ENCODE data around the gene MSI2. TPM values are rescaled to one million over a fixed set of nuclear protein-coding genes. Genes with fewer than 3 reads are reported as not detected.

The MSI2 gene
- total and polyA plus RNA-seq, 7 experiments from 2014 or later = 3.3 to 169 (median 125) TPM

- Histone ChIP-seq H3K4me3 (ENCODE audit: low read length) (no peak overlapping the region), H3K27ac (ENCODE audit: low read depth, low read length) (no peak overlapping the region), H3K27me3 (ENCODE audit: control insufficient read depth in 2 of 2, insufficient read depth in 2 of 2, low read length in 2 of 2) (no peaks in the 10 kb centered on the region), H3K36me3 (ENCODE audit: control insufficient read depth in 2 of 3, insufficient read depth in 3 of 3, low read length in 3 of 3) (peaks cover 0 to 14% (median 3%) of the 10 kb centered on the region in 3 experiments), H3K4me1 (ENCODE audit: control insufficient read depth in 2 of 2, insufficient read depth in 2 of 2, low read length in 2 of 2) (peaks cover 0 to 3% of the 10 kb centered on the region in 2 donors), H3K9me3 (ENCODE audit: control insufficient read depth in 2 of 3, low read length in 3 of 3) (peaks cover 0 to 13% (median 0%) of the 10 kb centered on the region in 3 experiments)
- ChIA-PET CTCF (no interaction called here), POLR2A (no interaction called here)
- intact Hi-C loops (cut with micrococcal nuclease) = no loop called here
- H3K27ac Mint-ChIP-seq = no peak overlapping the region
- H3K27me3 Mint-ChIP-seq = no peaks in the 10 kb centered on the region
- peaks cover 11 to 36% (median 21%) of the 10 kb centered on the region in 7 donors for H3K4me1 Mint-ChIP-seq
- H3K36me3 Mint-ChIP-seq = peaks cover 4 to 59% (median 40%) of the 10 kb centered on the region in 5 donors
- ATAC-seq (no peak), DNase-seq (no peak)
- peaks cover 0 to 42% (median 12%) of the 10 kb centered on the region in 11 donors for H3K9me3 Mint-ChIP-seq
- no peak overlapping the region for H3K4me3 Mint-ChIP-seq
Observed at GRCh38 chr17:57395721-57396321, 139.5 kb downstream of the MSI2 start.

- Mint-ChIP-seq H3K9me3 (peaks cover 0 to 35% (median 12%) of the 10 kb centered on the region in 11 donors), H3K4me3 (no peak overlapping the region), H3K4me1 (peaks cover 11 to 42% (median 21%) of the 10 kb centered on the region in 7 donors), H3K36me3 (peaks cover 4 to 59% (median 36%) of the 10 kb centered on the region in 5 donors), H3K27me3 (no peaks in the 10 kb centered on the region), H3K27ac (no peak overlapping the region)
- Histone ChIP-seq H3K4me3 (ENCODE audit: low read length) (no peak overlapping the region), H3K36me3 (ENCODE audit: control insufficient read depth in 2 of 3, insufficient read depth in 3 of 3, low read length in 3 of 3) (peaks cover 0 to 19% (median 3%) of the 10 kb centered on the region in 3 experiments), H3K27me3 (ENCODE audit: control insufficient read depth in 2 of 2, insufficient read depth in 2 of 2, low read length in 2 of 2) (no peaks in the 10 kb centered on the region), H3K27ac (ENCODE audit: low read depth, low read length) (no peak overlapping the region), H3K9me3 (ENCODE audit: control insufficient read depth in 2 of 3, low read length in 3 of 3) (peaks cover 0 to 13% (median 0%) of the 10 kb centered on the region in 3 experiments), H3K4me1 (ENCODE audit: control insufficient read depth in 2 of 2, insufficient read depth in 2 of 2, low read length in 2 of 2) (peaks cover 0 to 3% of the 10 kb centered on the region in 2 donors)
- no peak for DNase-seq
- intact Hi-C loops (cut with micrococcal nuclease) = no loop called here
- POLR2A ChIA-PET = no interaction called here
- CTCF ChIA-PET = interaction anchor here (0.6 kb wide), 1 partner anchor 152 kb away, joined by 3 read pairs; no protein-coding TSS in a partner anchor
- no peak for ATAC-seq
Observed at GRCh38 chr17:57396511-57396921, 140.2 kb downstream of the MSI2 start.

GRCh38 chr17:57397402-57397801 is 141.1 kb downstream of the MSI2 start:
- peaks cover 0 to 26% (median 8%) of the 10 kb centered on the region in 11 donors for H3K9me3 Mint-ChIP-seq
- H3K27ac ChIP-seq (ENCODE audit: low read depth, low read length) = no peak overlapping the region
- peaks cover 0 to 23% (median 3%) of the 10 kb centered on the region in 3 experiments for H3K36me3 ChIP-seq (ENCODE audit: control insufficient read depth in 2 of 3, insufficient read depth in 3 of 3, low read length in 3 of 3)
- no peak overlapping the region for H3K4me3 Mint-ChIP-seq
- H3K27me3 ChIP-seq (ENCODE audit: control insufficient read depth in 2 of 2, insufficient read depth in 2 of 2, low read length in 2 of 2) = no peaks in the 10 kb centered on the region
- peaks cover 0 to 3% of the 10 kb centered on the region in 2 donors for H3K4me1 ChIP-seq (ENCODE audit: control insufficient read depth in 2 of 2, insufficient read depth in 2 of 2, low read length in 2 of 2)
- no peak for DNase-seq
- ATAC-seq = no peak
- ChIA-PET CTCF (no interaction called here), POLR2A (no interaction called here)
- H3K36me3 Mint-ChIP-seq = peaks cover 4 to 58% (median 34%) of the 10 kb centered on the region in 5 donors
- no peak overlapping the region for H3K4me3 ChIP-seq (ENCODE audit: low read length)
- intact Hi-C loops (cut with micrococcal nuclease) = no loop called here
- H3K9me3 ChIP-seq (ENCODE audit: control insufficient read depth in 2 of 3, low read length in 3 of 3) = peaks cover 0 to 8% (median 0%) of the 10 kb centered on the region in 3 experiments
- H3K27me3 Mint-ChIP-seq = no peaks in the 10 kb centered on the region
- H3K27ac Mint-ChIP-seq = no peak overlapping the region
- H3K4me1 Mint-ChIP-seq = peaks cover 11 to 43% (median 21%) of the 10 kb centered on the region in 7 donors

GRCh38 chr17:57399690-57400089 is 143.4 kb downstream of the MSI2 start:
- no peak overlapping the region for H3K27ac ChIP-seq (ENCODE audit: low read depth, low read length)
- peaks cover 2 to 53% (median 28%) of the 10 kb centered on the region in 5 donors for H3K36me3 Mint-ChIP-seq
- ATAC-seq (no peak), DNase-seq (no peak)
- no peaks in the 10 kb centered on the region for H3K9me3 ChIP-seq (ENCODE audit: control insufficient read depth in 2 of 3, low read length in 3 of 3)
- peaks cover 20 to 52% (median 33%) of the 10 kb centered on the region in 7 donors for H3K4me1 Mint-ChIP-seq
- no peak overlapping the region for H3K4me3 Mint-ChIP-seq
- intact Hi-C loops (cut with micrococcal nuclease) = no loop called here
- peaks cover 0 to 27% (median 3%) of the 10 kb centered on the region in 3 experiments for H3K36me3 ChIP-seq (ENCODE audit: control insufficient read depth in 2 of 3, insufficient read depth in 3 of 3, low read length in 3 of 3)
- no peaks in the 10 kb centered on the region for H3K27me3 Mint-ChIP-seq
- ChIA-PET POLR2A (no interaction called here), CTCF (interaction anchor here (1.1 kb wide), 1 partner anchor 156 kb away, joined by 3 read pairs; no protein-coding TSS in a partner anchor)
- H3K4me1 ChIP-seq (ENCODE audit: control insufficient read depth in 2 of 2, insufficient read depth in 2 of 2, low read length in 2 of 2) = peaks cover 0 to 3% of the 10 kb centered on the region in 2 donors
- H3K4me3 ChIP-seq (ENCODE audit: low read length) = no peak overlapping the region
- no peaks in the 10 kb centered on the region for H3K27me3 ChIP-seq (ENCODE audit: control insufficient read depth in 2 of 2, insufficient read depth in 2 of 2, low read length in 2 of 2)
- peaks cover 0 to 3% (median under 1%) of the 10 kb centered on the region in 11 donors for H3K9me3 Mint-ChIP-seq
- H3K27ac Mint-ChIP-seq = no peak overlapping the region

- Histone ChIP-seq H3K4me3 (ENCODE audit: low read length) (no peak overlapping the region), H3K9me3 (ENCODE audit: control insufficient read depth in 2 of 3, low read length in 3 of 3) (no peaks in the 10 kb centered on the region), H3K27me3 (ENCODE audit: control insufficient read depth in 2 of 2, insufficient read depth in 2 of 2, low read length in 2 of 2) (no peaks in the 10 kb centered on the region), H3K36me3 (ENCODE audit: control insufficient read depth in 2 of 3, insufficient read depth in 3 of 3, low read length in 3 of 3) (peaks cover 0 to 27% (median 3%) of the 10 kb centered on the region in 3 experiments), H3K27ac (ENCODE audit: low read depth, low read length) (no peak overlapping the region), H3K4me1 (ENCODE audit: control insufficient read depth in 2 of 2, insufficient read depth in 2 of 2, low read length in 2 of 2) (no peaks in the 10 kb centered on the region)
- intact Hi-C loops (cut with micrococcal nuclease) = no loop called here
- no peaks in the 10 kb centered on the region for H3K27me3 Mint-ChIP-seq
- peak overlapping the region in 1 of 9 donors; percentile 21 for H3K27ac Mint-ChIP-seq
- no peak overlapping the region for H3K4me3 Mint-ChIP-seq
- ChIA-PET CTCF (interaction anchor here (0.9 kb wide), 1 partner anchor 158 kb away, joined by 3 read pairs; no protein-coding TSS in a partner anchor), POLR2A (no interaction called here)
- no peak for ATAC-seq
- peaks cover 14 to 52% (median 31%) of the 10 kb centered on the region in 7 donors for H3K4me1 Mint-ChIP-seq
- H3K36me3 Mint-ChIP-seq = peaks cover 0 to 47% (median 24%) of the 10 kb centered on the region in 5 donors
- DNase-seq = no peak
- H3K9me3 Mint-ChIP-seq = peaks cover 0 to 1% (median 0%) of the 10 kb centered on the region in 11 donors
Observed at GRCh38 chr17:57400648-57401047, 144.3 kb downstream of the MSI2 start.

GRCh38 chr17:57401556-57402488 is 145.5 kb downstream of the MSI2 start:
- DNase-seq = no peak

More at GRCh38 chr17:57401556-57402488, 145.5 kb downstream of the MSI2 start:
- Mint-ChIP-seq H3K4me3 (no peak overlapping the region), H3K9me3 (peaks cover 0 to 1% (median 0%) of the 10 kb centered on the region in 11 donors), H3K36me3 (peaks cover 0 to 47% (median 24%) of the 10 kb centered on the region in 5 donors), H3K27ac (no peak overlapping the region), H3K27me3 (no peaks in the 10 kb centered on the region), H3K4me1 (peaks cover 18 to 57% (median 38%) of the 10 kb centered on the region in 7 donors)
- ChIA-PET CTCF (interaction anchor here (0.7 kb wide), 1 partner anchor 222 kb away, joined by 3 read pairs; no protein-coding TSS in a partner anchor), POLR2A (no interaction called here)
- Histone ChIP-seq H3K4me3 (ENCODE audit: low read length) (no peak overlapping the region), H3K27me3 (ENCODE audit: control insufficient read depth in 2 of 2, insufficient read depth in 2 of 2, low read length in 2 of 2) (no peaks in the 10 kb centered on the region), H3K4me1 (ENCODE audit: control insufficient read depth in 2 of 2, insufficient read depth in 2 of 2, low read length in 2 of 2) (peaks cover 0 to 3% of the 10 kb centered on the region in 2 donors), H3K9me3 (ENCODE audit: control insufficient read depth in 2 of 3, low read length in 3 of 3) (no peaks in the 10 kb centered on the region), H3K36me3 (ENCODE audit: control insufficient read depth in 2 of 3, insufficient read depth in 3 of 3, low read length in 3 of 3) (peaks cover 0 to 27% (median 0%) of the 10 kb centered on the region in 3 experiments), H3K27ac (ENCODE audit: low read depth, low read length) (no peak overlapping the region)
- intact Hi-C loops (cut with micrococcal nuclease) = no loop called here
- no peak for ATAC-seq

All from naive thymus-derived CD4-positive, alpha-beta T cell (primary cell).